Spleen (tissue), 11 donors: ENCODE data around the gene CAPZA2. TPM values are rescaled to one million over a fixed set of nuclear protein-coding genes. Genes with fewer than 3 reads are reported as not detected.
"Not testable (repeated sequence)": the region's sequence is repeated elsewhere in the genome, so short reads cannot be mapped to it uniquely, and the experiment has no call there.

ENCODE experiments used
- DNase-seq: peaks from one replicate; pipeline ENCODE4 v3.0.0-alpha.2; 2020
- H3K27ac ChIP-seq, 8 donors: fragments of 200-600 bp; sonication (generic) in 7 of 8; 1 replicate in 4 of 8; 2 replicates in 4 of 8; pipeline versions ENCODE4 v1.5.0 to v1.8.0; 2016 to 2021; ENCODE audit warnings: inconsistent platforms in 4 of 8, mild to moderate bottlenecking in 4 of 8, moderate library complexity in 1 of 8
- H3K27me3 ChIP-seq, 7 donors: fragments of 200-600 bp; sonication (generic) in 6 of 7; replicated peaks in 1 of 7; 1 replicate in 4 of 7; 2 replicates in 3 of 7; pipeline versions ENCODE4 v1.5.0 to v1.8.0; 2016 to 2021; ENCODE audit warnings: inconsistent platforms in 3 of 7, mild to moderate bottlenecking in 1 of 7
- H3K36me3 ChIP-seq, 6 donors: fragments of 200-600 bp; sonication (generic) in 5 of 6; 1 replicate in 4 of 6; 2 replicates in 2 of 6; pipeline versions ENCODE4 v1.5.0 to v1.8.0; 2016 to 2021; ENCODE audit warnings: inconsistent platforms in 2 of 6
- H3K4me1 ChIP-seq, 6 donors: fragments of 200-600 bp; sonication (generic) in 5 of 6; 1 replicate in 3 of 6; 2 replicates in 3 of 6; pipeline versions ENCODE4 v1.5.0 to v1.8.0; 2016 to 2021; ENCODE audit warnings: inconsistent platforms in 3 of 6
- H3K4me3 ChIP-seq, 8 donors: fragments of 200-600 bp; sonication (generic) in 7 of 8; 1 replicate in 4 of 8; 2 replicates in 4 of 8; pipeline versions ENCODE4 v1.5.0 to v1.8.0; 2016 to 2021; ENCODE audit warnings: inconsistent platforms in 4 of 8, mild to moderate bottlenecking in 4 of 8, moderate library complexity in 2 of 8
- H3K9me3 ChIP-seq, 8 donors: fragments of 200-600 bp; sonication (generic) in 7 of 8; 1 replicate in 4 of 8; 2 replicates in 4 of 8; pipeline versions ENCODE4 v1.5.0 to v1.8.0; 2016 to 2021; ENCODE audit warnings: inconsistent platforms in 4 of 8
- POLR2A ChIP-seq, 3 donors: fragments of 450-650 bp; IDR thresholded peaks; one replicate each; pipeline ENCODE4 v1.5.1; 2017; ENCODE audit warnings: antibody characterized with exemption in 3 of 3, mild to moderate bottlenecking in 1 of 3
- POLR2AphosphoS5 ChIP-seq, 3 donors: sonication (generic); formaldehyde crosslinking; IDR thresholded peaks; one replicate each; pipeline ENCODE4 v1.5.1; 2017; ENCODE audit warnings: antibody characterized with exemption in 3 of 3
- WGBS, 5 donors: extraction: QIAGEN DNeasy Blood & Tissue Kit in 3 of 5; methylation state at CpG; one replicate each; pipeline versions ENCODE4 v1.1.5 to v1.1.7; 2013 to 2018; 5-methylcytosine and 5-hydroxymethylcytosine counted together
- intact Hi-C: fragments of 100-400 bp; cut with DNase I; formaldehyde crosslinking; loops from one replicate; pipeline ENCODE4 v1.15.0; 2023; ENCODE audit warnings: low total_unique reads
- polyA plus RNA-seq, 3 donors: library from polyadenylated mRNA; stranded (reverse); fragments of 200-250 nt; gene quantifications; one replicate each; pipeline ENCODE4 v1.2.1, GENCODE V29; 2013
- small RNA-seq, 4 donors: library from RNA; depleted of rRNA; stranded (forward); fragments of <200 nt; gene quantifications; one replicate each; pipeline ENCODE3, GENCODE V24; 2016
- total RNA-seq, 7 donors: library from RNA; depleted of rRNA in 3 of 7; stranded (reverse); fragments of >200 nt in 3 of 7; fragmentation: NEBNext Ultra II Directional in 4 of 7; extraction: Animal tissue kit (Norgen Biotek cat#: 25700) in 4 of 7; gene quantifications; one replicate each; pipeline versions ENCODE4 v1.1.0 to v1.2.1, GENCODE V29; 2016 to 2021
- TF ChIP-seq, protein P1 (sequence below), 11 experiments: fragments of 200-600 bp in 7 of 11; fragments of 450-650 bp in 4 of 11; sonication (generic) in 4 of 11; IDR thresholded peaks in 8 of 11; conservative IDR thresholded peaks in 3 of 11; 1 replicate in 7 of 11; 2 replicates in 4 of 11; pipeline versions ENCODE4 v1.4.0 to v1.8.0; 2016 to 2021; ENCODE audit warnings: antibody characterized with exemption in 11 of 11, inconsistent platforms in 4 of 11, mild to moderate bottlenecking in 1 of 11
- donor health status: healthy with polysubstance abuse.
- donor health status: DM: no; HTN: no; CAD: no; lungs with moderate emphysema.
- donor health status: DM: no; HTN: no; CAD: no.
- donor health status: Bipolar disorder and iron deficiency.
- donor health status: healthy.
- donor health status: DM: no; HTN: no; CAD: no.
- donor health status: DM: yes; HTN: yes; CAD: no.

CAPZA2 gene
- total and polyA plus RNA-seq, 10 donors = 27.6 to 263 (median 124) TPM

DNA sequence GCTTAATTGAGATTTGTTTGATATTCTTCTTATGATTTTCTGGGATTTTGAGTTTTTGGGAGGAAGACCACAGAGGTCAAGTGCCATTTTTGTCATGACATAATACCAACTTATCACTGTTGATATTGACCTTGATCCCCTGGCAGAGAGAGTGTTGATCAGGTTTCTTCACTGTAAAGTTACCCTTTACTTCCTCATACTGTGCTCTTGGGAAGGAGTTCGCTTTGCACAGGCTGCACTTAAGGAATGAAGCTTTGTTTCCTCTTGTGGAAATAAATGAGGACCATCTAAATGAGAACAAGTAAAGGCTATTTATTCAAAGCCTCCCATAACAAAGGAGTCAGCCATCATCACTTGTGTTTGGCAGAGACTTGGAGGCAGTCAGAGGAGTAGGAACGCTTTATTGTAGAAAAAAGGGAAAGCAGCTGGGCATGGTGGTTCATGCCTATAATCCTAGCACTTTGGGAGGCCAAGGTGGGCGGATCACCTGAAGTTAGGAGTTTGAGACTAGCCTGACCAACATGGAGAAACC lies 107.0 kb downstream of the CAPZA2 start:
- DNase-seq = no peak
- H3K4me3 ChIP-seq = no peak overlapping the region
- peaks cover 0 to 17% (median 11%) of the 10 kb centered on the region in 6 donors for H3K4me1 ChIP-seq
- 75 to 94% (median 77%) methylated on average over 3 of the region's 3 CpGs for WGBS, 5 donors
- H3K27ac ChIP-seq = peak overlapping the region in 1 of 8 donors; percentile 8
- no peaks in the 10 kb centered on the region for H3K36me3 ChIP-seq
- intact Hi-C loops = no loop called here
- H3K27me3 ChIP-seq = no peaks in the 10 kb centered on the region
- no peak for TF ChIP-seq POLR2A (IDR thresholded peaks at IDR 0.05)
- TF ChIP-seq, protein P1, sequence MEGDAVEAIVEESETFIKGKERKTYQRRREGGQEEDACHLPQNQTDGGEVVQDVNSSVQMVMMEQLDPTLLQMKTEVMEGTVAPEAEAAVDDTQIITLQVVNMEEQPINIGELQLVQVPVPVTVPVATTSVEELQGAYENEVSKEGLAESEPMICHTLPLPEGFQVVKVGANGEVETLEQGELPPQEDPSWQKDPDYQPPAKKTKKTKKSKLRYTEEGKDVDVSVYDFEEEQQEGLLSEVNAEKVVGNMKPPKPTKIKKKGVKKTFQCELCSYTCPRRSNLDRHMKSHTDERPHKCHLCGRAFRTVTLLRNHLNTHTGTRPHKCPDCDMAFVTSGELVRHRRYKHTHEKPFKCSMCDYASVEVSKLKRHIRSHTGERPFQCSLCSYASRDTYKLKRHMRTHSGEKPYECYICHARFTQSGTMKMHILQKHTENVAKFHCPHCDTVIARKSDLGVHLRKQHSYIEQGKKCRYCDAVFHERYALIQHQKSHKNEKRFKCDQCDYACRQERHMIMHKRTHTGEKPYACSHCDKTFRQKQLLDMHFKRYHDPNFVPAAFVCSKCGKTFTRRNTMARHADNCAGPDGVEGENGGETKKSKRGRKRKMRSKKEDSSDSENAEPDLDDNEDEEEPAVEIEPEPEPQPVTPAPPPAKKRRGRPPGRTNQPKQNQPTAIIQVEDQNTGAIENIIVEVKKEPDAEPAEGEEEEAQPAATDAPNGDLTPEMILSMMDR (IDR thresholded peaks at IDR 0.05 in 8 of 11, conservative IDR thresholded peaks at IDR 0.05 in 3 of 11) = no peak
- no peak for TF ChIP-seq POLR2AphosphoS5 (IDR thresholded peaks at IDR 0.05)
- H3K9me3 ChIP-seq = no peaks in the 10 kb centered on the region

DNA sequence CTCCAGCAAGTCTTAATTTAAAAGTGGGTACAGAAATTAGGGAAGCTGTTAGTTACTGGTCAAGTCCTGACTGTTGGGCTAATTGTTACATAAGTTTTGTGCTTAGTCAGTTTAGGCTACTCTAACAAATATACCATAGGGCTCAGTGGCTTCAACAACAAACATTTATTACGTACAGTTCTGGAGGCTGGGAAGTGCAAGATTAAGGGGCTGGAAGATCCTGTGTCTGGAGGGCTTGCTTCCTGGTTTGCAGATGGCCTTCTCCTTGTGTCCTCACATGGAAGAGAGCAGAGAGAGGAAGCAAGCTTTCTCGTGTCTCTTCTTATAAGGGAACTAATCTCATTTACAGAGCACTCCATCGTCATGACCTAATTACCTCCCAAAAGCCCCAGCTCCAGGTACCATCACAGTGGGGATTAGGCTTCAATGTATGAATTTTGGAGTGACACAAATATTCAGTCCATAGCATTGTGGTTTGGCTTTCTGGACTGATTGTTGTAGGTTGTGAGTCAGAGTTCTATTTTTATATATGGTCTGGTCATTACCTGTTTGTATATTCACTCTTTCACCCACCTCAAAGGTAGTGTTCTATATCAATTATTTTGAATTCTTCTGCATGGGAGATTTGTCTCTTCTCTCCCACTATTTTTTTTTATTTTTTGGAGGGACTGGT lies 108.0 kb downstream of the CAPZA2 start:
- intact Hi-C loops = no loop called here
- no peak overlapping the region for H3K4me3 ChIP-seq
- no peaks in the 10 kb centered on the region for H3K9me3 ChIP-seq
- peaks cover 0 to 17% (median 11%) of the 10 kb centered on the region in 6 donors for H3K4me1 ChIP-seq
- TF ChIP-seq POLR2A (IDR thresholded peaks at IDR 0.05) (no peak), POLR2AphosphoS5 (IDR thresholded peaks at IDR 0.05) (no peak)
- TF ChIP-seq, protein P1 (IDR thresholded peaks at IDR 0.05 in 8 of 11, conservative IDR thresholded peaks at IDR 0.05 in 3 of 11) = no peak
- DNase-seq = no peak
- H3K27ac ChIP-seq = peak overlapping the region in 1 of 8 donors; percentile 8
- no peaks in the 10 kb centered on the region for H3K36me3 ChIP-seq
- WGBS, 5 donors = 28 to 65% (median 44%) methylated on average over 3 of the region's 3 CpGs
- no peaks in the 10 kb centered on the region for H3K27me3 ChIP-seq

DNA sequence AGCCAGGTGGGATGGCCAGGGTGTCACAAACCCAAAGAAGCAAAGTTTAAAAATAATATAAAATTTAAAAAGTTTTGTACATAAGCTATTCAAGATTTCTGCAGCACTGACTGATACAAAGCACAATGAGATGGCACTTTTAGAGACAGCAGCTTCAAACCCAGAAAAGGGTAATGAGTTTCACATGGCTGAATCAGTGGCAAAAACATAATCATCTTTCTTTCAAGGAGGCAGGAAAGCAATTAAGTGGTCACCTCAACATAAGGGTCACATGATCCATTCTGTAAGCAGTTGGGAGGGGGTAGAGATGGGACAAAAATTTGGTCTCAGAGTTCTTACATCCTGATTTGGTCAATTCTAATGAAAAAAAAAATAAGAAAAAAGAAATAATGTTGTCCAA lies 108.8 kb downstream of the CAPZA2 start:
- H3K4me3 ChIP-seq, H3K36me3 ChIP-seq, H3K27ac ChIP-seq, H3K27me3 ChIP-seq, intact Hi-C loops, DNase-seq, H3K9me3 ChIP-seq: not testable (repeated sequence)
- H3K4me1 ChIP-seq = peaks cover 0 to 17% (median 11%) of the 10 kb centered on the region in 6 donors

Small RNAs within 50 kb of the gene (small RNA-seq; reads per million reads assigned to genes)
- gene RF00019 (0 reads per million in 4 donors), gene RF02179 (0 reads per million in 4 donors), gene RF02180 (0 reads per million in 4 donors), gene RF02188 (0 reads per million in 4 donors), gene RNA5SP239 (0 reads per million in 4 donors)

Other genes with a start within 250 kb of the CAPZA2 start
- gene MET, start 190.4 kb upstream of the CAPZA2 start, total RNA-seq = 10 to 100 TPM; 10.6 to 28.8 (median 22.3) TPM
- 1 to 10 TPM in 1 of 3 donors, under 1 TPM in 2; 0.68 to 1.9 (median 0.96) TPM for gene MET, start 190.4 kb upstream of the CAPZA2 start, polyA plus RNA-seq
- 10 to 100 TPM; 11.7 to 36.4 (median 16.5) TPM for gene ST7, start 90.9 kb downstream of the CAPZA2 start, total RNA-seq
- gene ST7, start 90.9 kb downstream of the CAPZA2 start, polyA plus RNA-seq = 10 to 100 TPM in 1 of 3 donors, 1 to 10 TPM in 2; 4.7 to 10.6 (median 5.5) TPM